Hippocampal formation (tissue), 2 donors: ENCODE measurements around the gene SSX1.
"Not testable (repeated sequence)": the region's sequence is repeated elsewhere in the genome, so short reads cannot be mapped to it uniquely, and the experiment has no call there.

ENCODE experiments used
- DNase-seq, 2 donors: peaks; one replicate each; lab custom pipeline; 2025; lab: John Stamatoyannopoulos, UW

The SSX1 gene

DNA sequence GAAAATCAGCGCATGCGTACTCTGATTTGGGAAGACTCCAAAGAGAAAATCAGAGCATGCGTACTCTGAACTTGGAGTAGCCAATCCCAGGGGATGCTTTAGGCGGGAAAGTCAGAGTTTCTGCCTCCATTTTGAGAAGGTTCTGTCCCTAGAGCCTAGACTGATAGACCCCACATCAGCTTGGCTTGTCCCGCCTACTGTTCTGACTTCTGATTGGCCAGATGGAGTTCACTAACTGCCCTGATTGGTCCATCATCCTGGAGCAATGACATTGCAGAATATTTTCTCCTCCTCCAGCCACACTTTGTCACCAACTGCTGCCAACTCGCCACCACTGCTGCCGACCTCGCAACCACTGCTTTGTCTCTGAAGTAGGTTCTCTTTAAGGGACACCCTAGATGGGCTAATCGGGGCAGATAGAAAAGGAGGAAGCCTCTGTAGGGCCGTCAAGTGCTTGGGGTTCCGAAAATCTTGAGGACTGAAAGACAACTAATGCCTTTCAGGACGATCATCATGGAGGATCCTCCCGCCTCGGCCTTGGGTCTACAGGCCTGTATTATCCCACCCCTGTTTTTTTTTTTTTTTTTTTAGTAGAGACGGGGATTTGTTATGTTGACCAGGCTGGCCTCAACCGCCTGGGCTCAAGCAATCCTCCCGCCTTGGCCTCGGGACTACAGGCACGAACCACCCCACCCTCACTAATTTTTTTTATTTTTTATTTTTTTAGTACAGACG lies at the start of gene SSX1:
SSX1 (plus strand) TSS at position 331 of the 735 bp plus-strand sequence. CDS start 1,850 bp downstream, outside the sequence.
- not testable (repeated sequence) for DNase-seq

DNA sequence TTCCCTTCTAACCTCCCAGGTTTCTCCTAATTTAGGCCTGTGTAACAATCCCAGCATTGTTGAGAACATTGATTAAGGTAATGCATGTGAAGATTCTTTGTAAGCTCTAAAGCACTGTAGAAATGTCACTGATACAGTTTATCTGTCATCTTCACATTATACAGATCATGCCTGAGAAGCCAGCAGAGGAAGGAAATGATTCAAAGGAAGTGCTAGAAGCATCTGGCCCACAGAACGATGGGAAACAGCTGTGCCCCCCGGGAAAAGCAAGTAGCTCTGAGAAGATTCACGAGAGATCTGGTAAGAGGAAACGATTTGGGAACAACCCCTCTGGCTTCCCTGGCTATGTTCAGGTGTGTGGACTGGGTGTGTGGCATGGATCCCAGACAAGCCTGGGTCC lies 40.9 kb upstream of the SSX1 start:
- DNase-seq = not testable (repeated sequence)

DNA sequence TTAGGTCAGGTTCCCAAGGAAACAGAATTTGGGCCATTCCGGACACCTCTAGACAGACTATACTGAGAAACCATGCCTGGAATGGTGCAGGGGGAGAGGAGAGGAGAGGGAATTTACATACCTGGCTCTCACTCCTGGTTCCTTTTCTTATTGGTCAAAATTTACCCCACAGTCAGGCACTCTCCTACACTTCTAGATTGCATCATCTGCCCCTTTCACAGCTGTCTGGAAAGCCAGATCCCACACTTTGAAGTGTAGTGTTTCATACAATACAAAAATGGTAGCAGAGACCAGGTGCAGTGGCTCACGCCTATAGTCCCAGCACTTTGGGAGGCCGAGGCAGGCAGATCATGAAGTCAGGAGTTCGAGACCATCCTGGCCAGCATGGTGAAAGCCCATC lies 31.0 kb upstream of the SSX1 start:
- not testable (repeated sequence) for DNase-seq

- DNase-seq = not testable (repeated sequence)
Measured at GRCh38 chrX:48252945-48253344, 2.2 kb upstream of the SSX1 start.

- DNase-seq = not testable (repeated sequence)
Measured at GRCh38 chrX:48274365-48274764, 19.2 kb downstream of the SSX1 start.

GRCh38 chrX:48278958-48279357 lies 23.8 kb downstream of the SSX1 start:
- DNase-seq = no peak

DNA sequence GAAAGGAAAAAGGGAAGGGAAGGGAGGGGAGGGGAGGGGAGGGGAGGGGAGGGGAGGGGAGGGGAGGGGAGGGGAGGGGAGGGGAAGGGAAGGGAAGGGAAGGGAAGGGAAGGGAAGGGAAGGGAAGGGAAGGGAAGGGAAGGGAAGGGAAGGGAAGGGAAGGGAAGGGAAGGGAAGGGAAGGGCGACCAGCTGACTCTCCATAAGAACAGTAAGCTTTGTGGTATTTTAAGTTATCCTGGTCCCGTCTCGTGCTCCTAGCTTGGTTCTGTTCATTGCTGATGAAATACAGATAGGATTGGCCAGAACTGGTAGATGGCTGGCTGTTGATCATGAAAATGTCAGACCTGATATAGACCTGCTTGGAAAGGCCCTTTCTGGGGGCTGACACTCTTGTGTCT lies 25.5 kb downstream of the SSX1 start:
- not testable (repeated sequence) for DNase-seq

DNA sequence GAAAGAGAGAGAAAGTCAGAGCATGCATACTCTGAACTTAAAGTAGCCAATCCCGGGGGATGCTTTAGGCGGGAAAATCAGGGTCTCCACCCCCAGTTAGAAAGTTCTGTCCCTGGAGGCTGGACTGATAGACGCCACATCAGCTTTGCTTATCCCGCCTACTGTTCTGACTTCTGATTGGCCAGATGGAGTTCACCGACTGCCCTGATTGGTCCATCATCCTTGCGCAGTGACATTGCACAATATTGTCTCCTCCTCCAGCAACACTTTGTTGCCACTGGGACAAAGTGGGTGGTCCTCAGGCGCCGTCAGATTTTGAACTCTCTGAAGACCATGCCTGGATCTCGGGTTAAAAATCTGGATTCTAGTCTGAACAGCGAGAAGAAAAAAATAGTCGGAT lies 51.0 kb downstream of the SSX1 start:
- no peak for DNase-seq

DNA sequence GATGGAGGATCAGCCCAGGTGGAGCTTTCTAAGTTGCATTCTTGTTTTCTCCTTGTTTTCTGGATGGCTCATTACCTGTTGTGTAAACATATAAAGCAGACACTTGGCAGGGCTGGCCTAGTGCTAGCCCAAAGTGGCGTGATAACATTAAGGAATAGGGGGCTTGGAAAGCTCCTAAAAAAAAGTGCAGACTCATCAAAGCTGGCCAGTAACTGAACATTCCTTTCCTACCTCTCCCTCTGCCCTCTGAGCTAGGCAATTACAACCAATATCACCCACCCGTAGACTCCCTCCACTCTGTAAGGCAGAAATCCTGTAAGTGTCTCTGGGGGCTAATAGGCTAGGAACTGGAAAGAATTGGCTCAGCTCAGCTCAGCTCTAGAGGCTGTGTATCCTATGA lies 58.8 kb downstream of the SSX1 start:
- DNase-seq = not testable (repeated sequence)
